C4-2B (cell line): ENCODE measurements around the gene CCSER1.

Experiments
- CTCF ChIP-seq: fragments of 450-650 bp; conservative IDR thresholded peaks from 2 replicates; pipeline ENCODE4 v1.5.1; 2017; ENCODE audit warnings: mild to moderate bottlenecking
- ZFX ChIP-seq: fragments of 450-650 bp; IDR thresholded peaks from 2 replicates; pipeline ENCODE4 v1.6.1; 2017

- TF ChIP-seq CTCF (no peak), ZFX (no peak)
Measured at GRCh38 chr4:91087743-91088142, 960.5 kb downstream of the CCSER1 start.
